WTC11 (cell line): ENCODE measurements around the gene TCF7L2. TPM values are rescaled to one million over a fixed set of nuclear protein-coding genes. Genes with fewer than 3 reads are reported as not detected.
A peak's percentile ranks its signal among the peaks of the same experiment; 100 is the strongest.

Experiments
- ATAC-seq: fragments of 200-7000 bp; cut with Tn5 transposase; 2 replicates; pipeline ENCODE4 v1.10.0; 2021; ENCODE audit warnings: mild to moderate bottlenecking, moderate library complexity
- Bru-seq: library from RNA; stranded (reverse); fragments of 400-500 nt; gene quantifications from one replicate; lab custom pipeline; 2021; lab: Mats Ljungman, UMichigan
- CTCF ChIA-PET: fragments of 300-600 bp; sonication (Branson Sonifier 250); formaldehyde crosslinking; loops from one replicate; lab custom pipeline; 2021; ENCODE audit warnings: antibody characterized with exemption; lab: Charles Lee
- POLR2A ChIA-PET: fragments of 350-600 bp; sonication (Branson Sonifier 250); formaldehyde crosslinking; loops from one replicate; lab custom pipeline; 2021; ENCODE audit warnings: antibody characterized with exemption; lab: Charles Lee
- DNase-seq: peaks from one replicate; pipeline ENCODE4 v3.0.0; 2021; ENCODE audit warnings: low spot score
- H3K27ac Mint-ChIP-seq: 2 replicates; pipeline ENCODE4 v1.8.0; 2021; ENCODE audit warnings: mixed read lengths
- H3K27me3 Mint-ChIP-seq: 2 replicates; pipeline ENCODE4 v1.8.0; 2021; ENCODE audit warnings: low read depth, mild to moderate bottlenecking, moderate library complexity, mixed read lengths
- H3K36me3 Mint-ChIP-seq: 2 replicates; pipeline ENCODE4 v1.8.0; 2021; ENCODE audit warnings: mixed read lengths
- H3K4me1 Mint-ChIP-seq: 2 replicates; pipeline ENCODE4 v1.8.0; 2022; ENCODE audit warnings: mixed read lengths
- H3K4me3 Mint-ChIP-seq: 2 replicates; pipeline ENCODE4 v1.8.0; 2021; ENCODE audit warnings: mild to moderate bottlenecking, moderate library complexity, mixed read lengths
- H3K9me3 Mint-ChIP-seq: 2 replicates; pipeline ENCODE4 v1.8.0; 2021; ENCODE audit warnings: mixed read lengths
- AFF4 ChIP-seq: sonication (generic); formaldehyde crosslinking; IDR thresholded peaks from 2 replicates; pipeline ENCODE4 v1.8.1; 2023; ENCODE audit warnings: mild to moderate bottlenecking, missing genetic modification reagents, borderline replicate concordance
- CBFB ChIP-seq: sonication (generic); formaldehyde crosslinking; IDR thresholded peaks from 2 replicates; pipeline ENCODE4 v1.8.1; 2022; ENCODE audit warnings: mild to moderate bottlenecking, low read depth, missing genetic modification reagents
- CREM ChIP-seq: sonication (generic); formaldehyde crosslinking; IDR thresholded peaks from 2 replicates; pipeline ENCODE4 v1.8.1; 2022; ENCODE audit warnings: mild to moderate bottlenecking, missing genetic modification reagents, moderate library complexity
- ELF4 ChIP-seq: sonication (generic); formaldehyde crosslinking; IDR thresholded peaks from 2 replicates; pipeline ENCODE4 v1.8.1; 2022; ENCODE audit warnings: low read depth, mild to moderate bottlenecking, moderate library complexity, missing genetic modification reagents
- FOXK1 ChIP-seq: sonication (generic); formaldehyde crosslinking; IDR thresholded peaks from 2 replicates; pipeline ENCODE4 v1.8.0; 2022; ENCODE audit warnings: mild to moderate bottlenecking, moderate library complexity, missing genetic modification reagents
- HMGA2 ChIP-seq: fragments of 250-450 bp; sonication (Bioruptor Pico); IDR thresholded peaks from 2 replicates; pipeline ENCODE4 v1.4.0; 2021; ENCODE audit warnings: mild to moderate bottlenecking, moderate library complexity
- IRF2 ChIP-seq: sonication (generic); formaldehyde crosslinking; IDR thresholded peaks from 2 replicates; pipeline ENCODE4 v1.8.0; 2022; ENCODE audit warnings: low read depth, missing genetic modification reagents, borderline replicate concordance
- MAX ChIP-seq: sonication (generic); formaldehyde crosslinking; IDR thresholded peaks from 2 replicates; pipeline ENCODE4 v1.8.0; 2022; ENCODE audit warnings: mild to moderate bottlenecking, missing genetic modification reagents
- MXD4 ChIP-seq: fragments of 250-450 bp; sonication (Bioruptor Pico); IDR thresholded peaks from 2 replicates; pipeline ENCODE4 v1.8.0; 2021; ENCODE audit warnings: mild to moderate bottlenecking, moderate library complexity, borderline replicate concordance
- NR2C2 ChIP-seq: sonication (generic); formaldehyde crosslinking; IDR thresholded peaks from 2 replicates; pipeline ENCODE4 v1.8.0; 2022; ENCODE audit warnings: mild to moderate bottlenecking, missing genetic modification reagents
- OVOL2 ChIP-seq: fragments of 250-450 bp; sonication (Bioruptor Pico); IDR thresholded peaks from 2 replicates; pipeline ENCODE4 v1.9.0; 2021; ENCODE audit warnings: mild to moderate bottlenecking, borderline replicate concordance
- PRDM15 ChIP-seq: sonication (generic); formaldehyde crosslinking; IDR thresholded peaks from 2 replicates; pipeline ENCODE4 v1.8.0; 2022; ENCODE audit warnings: missing genetic modification reagents
- PREB ChIP-seq: sonication (generic); formaldehyde crosslinking; IDR thresholded peaks from 2 replicates; pipeline ENCODE4 v1.8.1; 2022; ENCODE audit warnings: mild to moderate bottlenecking, missing genetic modification reagents, moderate library complexity, borderline replicate concordance
- SMAD4 ChIP-seq: sonication (generic); formaldehyde crosslinking; IDR thresholded peaks from 2 replicates; pipeline ENCODE4 v1.8.0; 2022; ENCODE audit warnings: mild to moderate bottlenecking, missing genetic modification reagents
- USF2 ChIP-seq: sonication (generic); formaldehyde crosslinking; IDR thresholded peaks from 2 replicates; pipeline ENCODE4 v1.8.1; 2023; ENCODE audit warnings: mild to moderate bottlenecking, missing genetic modification reagents, moderate library complexity
- ZNF121 ChIP-seq: sonication (generic); formaldehyde crosslinking; IDR thresholded peaks from 2 replicates; pipeline ENCODE4 v1.8.0; 2023; ENCODE audit warnings: missing genetic modification reagents
- ZNF263 ChIP-seq: sonication (generic); formaldehyde crosslinking; IDR thresholded peaks from 2 replicates; pipeline ENCODE4 v1.8.1; 2022; ENCODE audit warnings: low read depth, mild to moderate bottlenecking, moderate library complexity, missing genetic modification reagents
- ZNF423 ChIP-seq: fragments of 250-450 bp; sonication (Bioruptor Pico); IDR thresholded peaks from 2 replicates; pipeline ENCODE4 v2.1.2; 2022; ENCODE audit warnings: mild to moderate bottlenecking, moderate library complexity
- long read RNA-seq, 3 experiments: library from RNA in 1 of 3; library from capped mRNA in 1 of 3; library from polyadenylated mRNA in 1 of 3; unstranded in 2 of 3; stranded (forward) in 1 of 3; transcript quantifications; one replicate each; pipeline ENCODE4 v2.0.0, GENCODE V29; 2021
- total RNA-seq: library from RNA; stranded (reverse); gene quantifications from 3 replicates; pipeline ENCODE4 v1.2.3, GENCODE V29; 2021

TCF7L2 gene
- total RNA-seq, result 44.5 to 51.4 TPM (median 51.1 TPM) in 3 replicates
- percentile 95 among the genes with signal in this experiment for Bru-seq, nascent RNA
- long read RNA-seq, experiment 1, full-length matches to known transcripts, result 30 of 174 reads
- long read RNA-seq, experiment 1, partial matches to known transcripts, result 35 of 174 reads
- long read RNA-seq, experiment 1, other reads (novel, unspliced or antisense), result 109 of 174 reads
- long read RNA-seq, experiment 2, partial matches to known transcripts, result 14 of 32 reads
- long read RNA-seq, experiment 2, other reads (novel, unspliced or antisense), result 14 of 32 reads
- long read RNA-seq, experiment 3, partial matches to known transcripts, result 5 of 26 reads
- long read RNA-seq, experiment 3, other reads (novel, unspliced or antisense), result 18 of 26 reads

- Mint-ChIP-seq H3K9me3 (no peaks in the 10 kb centered on the region), H3K4me3 (peak within 1 kb of the TSS; percentile 99)
- peak; percentile 92 for ATAC-seq
- TF ChIP-seq PRDM15 (CRISPR knock-in tag) (peak; percentile 79), ZNF263 (CRISPR knock-in tag) (peak; percentile 54; the same call in 1 of the 2 replicates), MAX (no peak), HMGA2 (CRISPR knock-in tag) (no peak), AFF4 (CRISPR knock-in tag) (0 out of 2 replicates have a peak, but pooled peaks have one; percentile 32)
- TF ChIP-seq, all 79 proteins: peak for 3
- Mint-ChIP-seq H3K4me1 (peaks cover 53% of the 10 kb centered on the region), H3K36me3 (peaks cover 16% of the 10 kb centered on the region), H3K27me3 (no peaks in the 10 kb centered on the region; the same call in 1 of the 2 replicates), H3K27ac (peak within 1 kb of the TSS; percentile 99)
- POLR2A ChIA-PET, result interaction anchor here (0.6 to 1.1 kb wide), 9 partner anchors 8 to 827 kb away, joined by 3 to 7 read pairs (median 3); no protein-coding TSS in a partner anchor
- CTCF ChIA-PET, result interaction anchor here (0.7 to 0.8 kb wide), 3 partner anchors 10 to 484 kb away, joined by 4 to 7 read pairs (median 5); no protein-coding TSS in a partner anchor
- peak; percentile 97 for DNase-seq
Measured at GRCh38 chr10:112949875-112950507, at the start of gene TCF7L2. TCF7L2 (plus strand) TSS chr10:112950247; CDS start chr10:112950757, 510 bp downstream.

- ChIA-PET POLR2A (no interaction called here), CTCF (no interaction called here)
- H3K9me3 Mint-ChIP-seq, result no peaks in the 10 kb centered on the region
- no peaks in the 10 kb centered on the region for H3K36me3 Mint-ChIP-seq
- TF ChIP-seq NR2C2 (no peak), CBFB (no peak), PREB (no peak), IRF2 (CRISPR knock-in tag) (no peak), OVOL2 (no peak), USF2 (CRISPR knock-in tag) (no peak), ZNF423 (no peak), ZNF121 (CRISPR knock-in tag) (no peak), CREM (CRISPR knock-in tag) (no peak), ELF4 (no peak), SMAD4 (CRISPR knock-in tag) (no peak), FOXK1 (CRISPR knock-in tag) (no peak), MXD4 (CRISPR knock-in tag) (no peak)
- peaks cover 30% of the 10 kb centered on the region for H3K4me1 Mint-ChIP-seq
- DNase-seq, result no peak
- peaks cover 24% of the 10 kb centered on the region for H3K27me3 Mint-ChIP-seq
- no peak for ATAC-seq
- H3K4me3 Mint-ChIP-seq, result no peak overlapping the region
- H3K27ac Mint-ChIP-seq, result no peak overlapping the region
Measured at GRCh38 chr10:112902730-112903129, 47.3 kb upstream of the TCF7L2 start.
